Islet of Langerhans (tissue), 1 donor: ENCODE results near the gene RIMBP3C.
"Not testable (repeated sequence)": the region's sequence is repeated elsewhere in the genome, so short reads cannot be mapped to it uniquely, and the experiment has no call there.

Experiments
- FAIRE-seq: peaks from one replicate; lab custom pipeline; 2011; peaks lifted over from hg19 to GRCh38; lab: Jason Lieb, UNC

The RIMBP3C gene

DNA sequence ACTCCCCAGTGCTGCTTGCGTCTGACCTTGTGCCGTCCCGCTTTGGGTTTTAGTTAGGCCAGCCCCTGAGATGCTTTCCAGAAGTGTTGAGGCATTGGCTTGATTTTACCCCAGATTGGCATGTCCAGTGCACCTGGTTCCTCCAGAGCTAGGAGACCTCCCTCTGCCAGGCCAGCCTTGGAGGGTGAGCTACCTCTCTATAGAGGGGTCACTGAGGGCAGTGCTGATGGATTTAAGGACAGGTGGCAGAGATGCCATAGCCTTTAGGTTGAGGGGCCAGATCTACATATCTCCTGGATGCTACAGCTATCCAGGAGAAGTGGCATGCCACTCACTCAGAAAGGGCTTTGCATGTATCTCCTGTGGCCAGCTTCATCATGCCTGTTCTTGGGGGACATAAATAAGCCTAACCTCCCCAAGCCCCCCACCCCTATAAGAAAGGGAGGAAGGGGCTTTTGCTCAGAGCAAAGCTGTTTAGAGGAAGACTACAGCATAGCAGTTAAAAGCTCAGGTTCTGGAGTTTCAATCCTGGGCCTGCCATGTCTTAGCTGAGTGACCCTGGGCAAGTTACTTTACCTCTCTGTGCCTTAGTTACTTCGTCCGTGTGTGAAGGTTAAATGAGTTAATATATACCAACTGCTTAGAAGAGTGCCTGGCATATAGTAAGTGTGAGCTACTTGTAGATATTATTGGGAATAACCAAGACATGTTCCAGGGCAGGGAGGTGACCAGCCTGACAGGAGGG is 22.7 kb upstream of the RIMBP3C start:
- no peak for FAIRE-seq

DNA sequence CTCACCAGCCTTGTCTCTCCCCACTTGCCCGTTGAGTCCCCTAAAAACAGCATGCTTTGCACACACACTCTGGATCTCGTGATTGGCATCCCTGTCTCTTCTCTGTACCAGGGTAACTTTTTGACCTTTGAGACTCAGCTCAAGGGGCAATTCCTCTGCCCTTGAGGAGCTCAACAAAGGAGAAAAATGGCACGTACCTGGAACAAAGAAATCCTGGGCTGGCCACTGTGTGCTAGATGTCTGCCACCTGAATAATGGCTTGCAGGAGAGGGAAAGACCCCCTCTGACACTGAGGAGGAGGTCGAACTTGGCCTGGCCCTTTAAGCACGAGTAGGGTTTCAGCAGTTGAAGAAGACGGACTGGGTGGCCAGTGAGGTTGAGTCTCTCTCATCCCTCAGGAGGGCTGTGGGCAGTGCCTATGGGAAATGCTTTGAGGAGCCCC is 22.1 kb upstream of the RIMBP3C start:
- no peak for FAIRE-seq

DNA sequence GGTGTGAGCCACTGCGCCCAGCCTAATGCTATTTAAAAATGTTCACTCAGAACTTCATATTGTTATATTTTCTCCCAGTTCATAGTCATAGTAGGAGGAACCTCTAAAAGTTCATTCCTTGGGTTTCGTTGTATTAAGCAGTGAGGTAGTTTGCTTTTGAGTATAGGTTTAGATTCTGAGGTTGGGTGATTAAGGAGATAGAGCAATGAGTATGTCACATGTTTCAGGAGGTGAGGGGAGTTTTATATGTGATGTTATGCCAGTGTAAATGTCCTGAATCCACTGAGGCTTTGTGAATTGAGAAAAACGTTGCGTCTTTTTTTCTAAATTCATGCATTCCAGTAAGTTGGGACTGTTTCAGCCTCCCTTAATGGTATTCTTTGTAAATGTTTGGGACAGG is 20.4 kb upstream of the RIMBP3C start:
- FAIRE-seq: no peak

DNA sequence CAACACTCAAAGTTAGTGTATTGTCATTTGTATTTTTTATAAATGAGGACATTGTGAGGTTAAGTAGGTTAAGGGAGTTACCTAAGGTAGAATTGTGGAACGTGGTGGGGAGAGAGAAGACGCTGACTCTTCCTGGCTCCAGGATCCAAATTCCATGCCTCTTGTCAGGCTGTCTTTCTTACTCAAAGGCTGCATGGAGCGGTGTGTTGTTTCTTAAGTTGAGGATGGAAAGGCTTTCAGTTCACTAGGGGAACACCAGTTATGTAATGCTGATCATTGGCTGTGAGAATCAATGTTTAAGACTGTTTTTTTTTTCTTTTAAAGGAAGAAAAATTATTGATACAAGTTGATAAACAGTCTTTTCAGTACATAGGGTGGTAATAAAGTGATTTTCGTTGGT is 19.1 kb upstream of the RIMBP3C start:
- FAIRE-seq: no peak

DNA sequence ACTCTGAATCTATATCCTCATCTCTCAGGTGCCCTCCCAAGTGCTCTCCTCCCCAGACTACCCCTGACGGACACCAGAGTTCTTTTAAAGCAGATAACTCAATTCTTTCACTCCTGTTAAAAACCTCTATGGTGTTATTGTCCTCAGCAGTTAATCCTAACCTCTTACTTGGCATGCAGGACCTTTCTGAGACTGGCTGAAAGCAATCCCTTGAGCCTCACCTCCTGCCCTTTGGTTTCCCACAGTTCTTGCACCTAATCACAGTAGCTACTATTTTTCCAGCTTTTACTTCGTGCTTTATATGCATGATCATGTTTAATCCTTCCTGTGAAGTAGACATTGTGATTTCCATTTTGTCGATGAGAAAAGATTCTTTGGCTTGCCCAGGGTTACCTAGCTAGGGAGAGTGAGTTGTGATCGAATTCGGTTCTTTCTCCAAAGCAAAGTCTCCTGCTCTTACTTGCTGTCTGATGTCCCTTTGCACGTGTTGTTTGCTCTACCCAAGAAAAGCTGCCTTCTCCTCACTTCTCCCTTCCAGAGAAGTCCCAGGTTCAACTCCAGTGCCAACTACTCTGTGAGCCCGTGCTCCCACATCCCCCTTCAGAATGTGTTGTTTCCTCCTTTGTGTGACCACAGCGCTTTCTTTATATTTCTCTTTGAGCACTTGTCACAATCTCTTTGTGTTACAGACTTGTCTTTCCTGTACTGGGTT is 18.4 kb upstream of the RIMBP3C start:
- no peak for FAIRE-seq

DNA sequence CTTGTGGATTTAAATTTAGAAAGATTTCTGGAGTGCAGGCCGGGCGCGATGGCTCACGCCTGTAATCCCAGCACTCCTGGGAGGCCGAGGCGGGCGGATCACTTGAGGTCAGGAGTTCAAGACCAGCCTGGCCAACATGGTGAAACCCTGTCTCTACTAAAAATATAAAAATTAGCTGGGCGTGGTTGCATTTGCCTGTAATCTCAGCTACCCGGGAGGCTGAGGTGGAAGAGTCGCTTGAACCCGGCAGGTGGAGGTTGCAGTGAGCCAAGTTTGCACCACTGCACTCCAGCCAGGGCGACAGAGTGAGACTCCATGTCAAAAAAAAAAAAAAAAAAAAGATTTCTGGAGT is 17.8 kb upstream of the RIMBP3C start:
- not testable (repeated sequence) for FAIRE-seq

DNA sequence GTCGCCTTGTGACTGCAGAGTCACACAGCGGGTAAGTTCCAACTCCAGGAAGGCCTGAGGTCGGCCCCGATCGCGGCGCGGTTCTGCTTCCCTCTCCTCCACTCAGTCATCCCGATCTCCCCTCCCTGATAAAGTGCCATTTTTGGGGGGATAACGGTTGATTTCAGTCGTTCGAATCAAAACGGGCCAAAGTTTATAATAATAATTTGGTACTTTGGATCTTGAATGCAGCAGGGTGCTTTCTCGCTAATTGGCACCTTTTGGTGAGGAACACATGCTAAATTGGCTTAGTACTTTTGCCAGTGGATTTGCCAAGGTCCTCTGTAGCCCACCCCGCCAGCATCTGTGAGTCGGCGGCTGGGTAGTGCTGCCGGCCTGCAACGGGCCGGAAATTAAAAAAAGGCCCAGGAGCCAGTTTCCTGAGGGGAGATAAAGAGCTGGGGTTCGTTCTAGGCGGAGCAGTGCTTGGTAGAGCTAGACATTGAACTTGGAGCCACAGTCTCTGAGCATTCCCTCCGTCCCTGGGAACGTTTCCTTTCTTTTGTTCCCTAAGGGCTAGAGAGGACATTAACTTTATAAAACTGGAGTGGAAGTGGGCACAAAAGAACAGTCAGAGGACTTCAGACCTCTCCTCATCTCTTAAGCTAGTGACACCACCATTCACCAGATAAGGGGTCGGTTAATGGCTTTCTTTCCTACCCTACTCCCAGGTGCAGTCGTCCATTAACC is 17.2 kb upstream of the RIMBP3C start:
- no peak for FAIRE-seq

DNA sequence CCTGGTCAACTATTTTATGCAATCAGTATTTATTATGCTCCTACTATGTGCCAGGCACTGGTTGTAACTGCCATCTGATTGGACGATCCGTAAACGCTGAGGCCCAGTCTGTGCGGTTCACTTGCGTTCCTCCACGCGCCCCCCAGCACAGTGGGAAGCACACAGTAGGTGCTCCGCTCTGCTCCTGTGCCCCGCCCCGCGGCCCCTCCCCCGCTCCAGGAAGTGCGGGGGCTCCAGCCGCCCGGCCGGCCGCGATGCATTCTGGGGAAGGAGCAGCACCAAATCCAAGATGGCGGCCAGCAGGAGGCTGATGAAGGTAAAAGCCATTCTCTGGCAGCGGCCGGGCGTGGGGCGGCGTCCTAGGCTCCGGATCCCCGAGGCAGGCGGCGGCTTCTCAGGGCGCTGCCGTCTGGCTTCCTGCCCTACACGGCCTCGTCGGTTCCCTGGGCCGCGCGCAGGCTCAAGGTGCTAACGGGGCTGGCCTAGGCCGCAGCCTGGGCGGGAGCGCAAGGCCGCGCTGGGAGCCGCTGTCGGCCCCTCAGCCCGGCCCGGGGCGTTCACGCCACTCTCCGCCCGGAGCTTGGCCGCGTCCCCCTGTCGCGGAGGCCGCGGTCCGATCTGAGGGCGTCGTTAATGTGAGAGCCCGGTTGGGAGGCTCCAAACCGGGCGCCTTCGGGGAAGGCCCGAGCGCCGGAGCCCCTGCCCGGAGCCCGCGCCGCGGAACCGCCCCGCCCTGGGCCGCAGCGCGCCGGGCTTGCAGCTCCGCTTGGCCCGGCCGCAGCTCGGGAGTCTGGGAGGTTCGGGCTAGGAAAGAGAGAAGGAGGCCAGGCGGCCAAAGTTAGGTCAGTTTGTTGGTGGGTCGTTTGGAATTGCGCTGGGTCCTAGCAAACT is 16.4 kb upstream of the RIMBP3C start, which contains the start of gene UBE2L3:
Gene UBE2L3 (plus strand): TSS at position 259 of the 891 bp plus-strand sequence. CDS start 31 bp downstream, at position 290.
- FAIRE-seq: no peak

DNA sequence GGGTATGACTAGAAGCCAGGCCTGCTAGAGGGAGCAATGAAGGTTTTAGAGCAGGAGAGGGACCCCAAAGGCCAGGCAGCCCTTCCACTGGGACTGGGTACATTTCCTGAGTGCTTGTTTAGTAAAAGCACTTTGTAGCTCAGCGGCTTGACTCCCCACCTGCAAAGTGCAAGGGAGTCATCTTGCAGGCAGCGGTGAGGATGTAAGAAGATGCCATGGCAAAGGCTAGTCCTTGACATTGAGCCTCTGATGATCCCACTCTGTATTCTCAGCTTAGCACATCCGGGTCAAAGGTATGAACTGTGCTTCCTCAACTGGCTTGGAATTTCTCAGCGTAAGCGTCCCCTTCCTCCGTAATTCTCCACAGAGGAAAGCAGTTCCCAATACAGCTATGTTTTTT is 13.2 kb upstream of the RIMBP3C start:
- no peak for FAIRE-seq

DNA sequence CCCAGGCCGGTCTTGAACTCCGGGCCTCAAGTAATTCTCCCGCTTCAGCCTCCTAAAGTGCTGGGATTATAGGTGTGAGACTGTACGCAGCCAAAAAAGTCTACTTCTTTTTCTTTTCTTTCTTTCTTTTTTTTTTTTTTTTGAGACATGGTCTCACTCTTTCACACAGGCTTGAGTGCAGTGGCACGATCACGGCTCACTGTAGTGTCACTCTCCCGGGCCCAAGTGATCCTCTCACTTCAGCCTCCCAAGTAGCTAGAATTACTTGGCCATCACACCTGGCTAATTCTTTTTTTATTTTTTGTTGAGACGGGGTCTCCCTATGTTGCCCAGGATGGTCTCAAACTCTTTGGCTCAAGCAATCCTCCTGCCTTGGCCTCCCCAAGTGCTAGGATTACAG is 12.7 kb upstream of the RIMBP3C start:
- FAIRE-seq: no peak

DNA sequence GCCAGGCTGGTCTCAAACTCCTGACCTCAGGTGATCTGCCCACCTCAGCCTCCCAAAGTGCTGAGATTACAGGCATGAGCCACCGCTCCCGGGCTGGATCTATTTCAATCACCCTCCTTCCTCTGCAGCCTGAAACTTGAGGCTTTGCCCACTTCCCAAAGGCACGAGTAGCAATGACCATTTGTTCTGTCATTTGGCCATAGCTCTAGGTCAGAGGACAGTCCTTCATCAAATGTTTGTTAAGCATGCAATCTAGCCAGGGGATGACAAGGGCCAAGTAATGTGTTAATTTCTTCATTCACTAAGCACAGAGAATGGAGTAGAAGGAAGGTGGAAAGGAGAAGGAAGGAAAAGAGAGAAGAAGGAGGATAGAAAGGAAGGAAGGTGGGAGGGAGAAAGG is 9.4 kb upstream of the RIMBP3C start:
- not testable (repeated sequence) for FAIRE-seq

DNA sequence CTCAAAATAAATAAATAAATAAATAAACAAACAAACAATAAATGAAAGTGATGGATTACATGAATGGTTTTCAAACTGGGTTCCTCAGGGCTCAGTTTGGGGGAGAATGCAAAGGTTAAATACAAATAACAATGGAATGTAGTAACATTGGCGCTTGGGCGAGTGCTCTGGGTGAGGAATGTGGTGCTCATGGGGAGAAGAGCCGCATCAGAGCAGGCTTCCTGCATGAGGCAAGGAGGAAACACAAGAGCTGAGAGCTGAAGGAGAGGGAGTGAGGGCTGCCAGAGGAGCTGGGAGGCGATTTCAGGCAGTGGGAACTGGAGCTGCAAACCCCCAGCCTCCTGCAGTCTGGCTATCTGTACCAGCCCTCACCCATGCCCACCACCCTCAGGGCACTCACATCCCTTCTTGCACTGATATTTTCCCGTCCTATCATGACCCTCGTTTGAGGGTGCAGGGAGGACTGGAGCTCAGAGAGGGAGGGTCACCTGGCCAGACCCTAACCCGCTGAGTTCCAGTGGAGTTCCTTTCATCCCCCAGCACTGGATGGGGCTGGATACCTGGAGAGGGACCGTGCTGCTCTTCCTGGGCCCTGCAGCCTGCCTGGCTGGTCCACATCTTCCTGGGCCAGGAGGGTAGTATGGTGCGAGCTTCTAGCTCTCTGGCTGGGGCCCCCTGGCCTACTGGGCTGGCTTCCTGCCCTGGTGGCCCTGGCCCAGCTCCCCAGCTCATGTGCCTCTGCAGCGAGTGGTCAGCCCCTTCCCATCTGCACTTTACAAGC is 8.3 kb upstream of the RIMBP3C start:
- FAIRE-seq: not testable (repeated sequence)

DNA sequence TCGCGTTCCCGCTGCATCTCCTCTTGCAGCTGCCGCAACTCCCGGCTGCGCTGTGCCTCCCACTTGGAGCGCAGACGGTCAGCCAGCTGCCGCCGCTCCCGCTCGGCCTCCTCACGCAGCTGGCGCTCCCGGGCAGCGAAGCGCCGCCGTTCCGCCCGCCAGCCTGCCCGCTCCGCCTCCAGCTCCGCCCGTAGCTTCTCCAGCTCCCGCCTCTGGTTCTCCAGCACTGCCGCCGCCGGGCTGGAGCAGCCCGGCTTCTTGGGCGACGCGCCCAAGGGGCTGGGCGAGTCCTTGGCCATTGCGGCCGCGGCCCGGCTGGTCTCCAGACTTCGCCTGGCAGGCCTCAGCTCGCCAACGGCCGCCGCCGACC is 598 bp downstream of the RIMBP3C start:
- FAIRE-seq: not testable (repeated sequence)

DNA sequence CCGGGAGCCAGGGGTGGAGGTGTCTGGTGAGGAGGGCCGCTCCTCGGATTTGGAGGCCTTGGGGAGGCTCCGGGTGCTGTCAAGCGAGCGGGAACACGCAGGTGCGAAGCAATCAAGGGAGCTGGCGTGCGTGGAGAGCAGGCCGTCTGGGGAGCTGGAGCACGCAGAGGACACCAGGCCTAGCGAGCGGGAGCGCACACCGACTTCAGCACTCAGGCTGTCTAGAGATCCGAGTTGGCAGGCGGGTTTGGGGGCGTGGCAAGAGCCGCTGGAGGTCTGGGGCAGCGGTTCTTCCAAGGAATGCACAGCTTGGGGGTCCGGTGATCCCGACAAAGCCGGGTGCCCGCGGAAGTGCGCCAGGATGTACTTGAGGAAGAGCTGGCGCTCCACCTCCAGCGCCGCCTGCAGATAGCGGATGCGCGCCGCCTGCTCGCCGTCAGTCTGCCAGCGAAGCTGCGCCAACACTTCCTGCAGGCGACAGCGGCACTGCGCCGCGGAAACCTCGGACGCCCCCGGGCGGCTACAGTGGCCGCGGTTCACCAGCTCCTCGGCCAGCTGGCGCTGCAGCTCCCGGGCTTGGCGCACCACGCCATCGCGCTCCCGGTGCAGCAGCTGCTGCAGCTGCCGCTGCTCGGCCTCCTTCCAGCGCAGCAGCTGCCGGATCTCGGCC is 1.1 kb downstream of the RIMBP3C start:
- FAIRE-seq: not testable (repeated sequence)

DNA sequence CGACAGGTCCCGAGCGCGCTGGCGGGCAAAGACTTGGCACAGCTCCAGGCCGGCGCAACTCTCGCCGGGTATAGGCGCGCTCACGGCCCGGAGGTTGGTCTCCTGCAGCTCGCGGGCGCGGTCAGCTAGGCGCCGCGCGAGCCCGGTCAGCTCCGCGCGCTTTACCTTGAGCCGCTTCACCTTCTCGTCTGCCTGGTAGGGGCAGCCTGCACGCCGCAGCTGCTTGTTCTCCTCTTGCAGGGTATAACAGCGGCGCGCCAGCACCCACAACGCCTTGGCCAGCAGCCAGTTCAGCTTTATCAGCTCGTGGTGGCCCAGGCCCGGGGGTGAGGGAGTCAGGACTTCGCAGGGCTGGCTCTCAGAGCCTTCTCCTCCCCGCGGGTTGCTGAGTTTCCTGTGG is 1.7 kb downstream of the RIMBP3C start:
- FAIRE-seq: not testable (repeated sequence)

DNA sequence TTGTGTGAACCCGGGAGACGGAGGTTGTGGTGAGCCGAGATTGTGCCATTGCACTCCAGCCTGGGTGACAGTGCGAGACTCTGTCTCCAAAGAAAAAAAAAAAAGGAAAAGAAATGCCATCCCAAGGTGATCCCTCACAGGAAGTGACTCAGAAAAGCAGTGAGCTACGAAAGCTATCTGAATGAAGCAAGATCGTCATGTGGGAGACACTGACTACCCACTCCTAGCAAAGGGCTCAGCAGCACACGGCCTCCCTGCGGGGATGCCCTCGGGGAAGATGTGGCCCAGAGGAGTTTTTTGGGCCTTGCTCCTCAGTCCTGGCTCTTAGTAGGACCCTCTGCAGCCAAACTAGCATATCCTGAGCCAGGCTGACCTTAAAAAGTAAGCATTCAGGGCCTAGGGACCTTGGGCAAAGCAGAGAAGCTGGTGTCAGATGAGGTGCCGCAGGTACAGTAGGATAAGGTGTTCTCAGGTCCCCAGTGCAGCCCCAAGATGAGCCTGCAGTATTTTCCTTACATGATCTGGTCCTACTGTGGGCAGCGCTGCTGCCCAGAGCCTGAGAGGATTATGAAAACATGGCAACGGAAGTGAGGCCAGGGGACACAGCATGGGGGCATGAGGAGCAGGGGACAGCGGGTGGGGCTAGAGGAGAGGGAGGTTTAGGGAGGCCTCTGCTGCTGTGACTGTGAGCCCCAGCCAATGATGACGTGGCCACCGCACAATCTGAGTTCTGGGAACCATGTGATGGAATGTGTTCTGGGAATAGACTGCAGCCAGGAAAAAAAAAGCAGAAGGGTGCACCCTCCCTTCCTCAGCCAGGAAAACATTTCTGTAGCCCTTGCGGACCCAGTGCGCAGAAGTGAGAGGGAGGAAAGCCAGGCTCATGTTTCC is 6.6 kb downstream of the RIMBP3C start:
- not testable (repeated sequence) for FAIRE-seq

DNA sequence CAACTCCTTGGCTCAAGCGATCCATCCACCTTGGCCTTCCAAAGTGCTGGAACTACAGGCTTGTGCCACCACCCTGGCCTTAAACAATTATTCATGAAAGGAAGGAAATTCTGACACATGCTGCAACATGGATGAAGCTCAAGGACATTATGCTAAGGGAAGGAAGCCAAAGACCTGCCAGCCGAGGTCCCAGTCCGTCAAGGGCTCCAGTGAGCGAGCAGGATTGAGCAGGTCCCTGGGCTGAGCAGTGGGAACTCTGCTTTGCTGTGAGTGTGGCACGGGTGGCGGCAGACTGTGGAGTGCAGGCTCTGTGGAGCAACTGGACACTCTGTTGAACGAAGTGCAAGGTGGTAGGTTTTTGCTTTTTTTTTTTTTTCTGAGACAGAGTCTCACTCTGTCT is 11.4 kb downstream of the RIMBP3C start:
- FAIRE-seq: not testable (repeated sequence)

DNA sequence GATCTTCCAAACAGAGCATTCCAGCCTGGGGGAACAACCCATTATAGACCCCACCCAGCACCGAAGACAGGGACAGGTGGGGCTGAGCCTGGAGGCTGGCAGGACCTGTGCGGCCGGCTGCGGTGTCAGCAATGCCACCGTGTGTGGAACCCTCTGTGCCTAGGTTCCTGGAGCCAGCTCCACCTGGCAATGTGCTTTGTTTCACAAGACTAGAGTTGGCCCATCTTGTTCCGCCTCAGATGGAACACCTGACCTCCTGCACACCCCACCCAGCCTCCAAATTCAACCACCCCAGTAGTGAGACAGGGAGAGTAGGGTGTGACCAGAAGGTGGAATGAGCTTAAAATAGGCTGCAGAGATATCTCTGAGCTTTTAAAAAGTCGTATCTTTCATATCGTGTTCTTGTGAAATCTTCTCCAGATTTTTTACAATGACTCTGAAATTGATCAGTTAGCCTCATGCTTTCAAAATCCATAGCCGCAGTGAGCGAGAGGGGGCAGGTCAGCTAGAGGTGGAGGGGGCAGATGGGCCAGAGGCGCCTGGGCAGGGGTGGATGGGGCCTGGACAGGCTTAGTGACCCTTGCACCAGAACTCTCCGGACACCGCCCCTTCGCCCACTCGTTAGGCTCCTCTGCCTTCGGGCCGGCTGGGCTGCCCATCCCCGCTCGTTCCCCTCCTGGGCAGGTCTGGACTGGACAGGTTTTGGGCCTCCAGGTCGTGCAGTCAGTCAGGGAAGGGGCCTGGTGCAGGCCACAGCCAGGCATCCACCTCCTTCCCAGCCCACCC is 18.2 kb downstream of the RIMBP3C start:
- FAIRE-seq: not testable (repeated sequence)

DNA sequence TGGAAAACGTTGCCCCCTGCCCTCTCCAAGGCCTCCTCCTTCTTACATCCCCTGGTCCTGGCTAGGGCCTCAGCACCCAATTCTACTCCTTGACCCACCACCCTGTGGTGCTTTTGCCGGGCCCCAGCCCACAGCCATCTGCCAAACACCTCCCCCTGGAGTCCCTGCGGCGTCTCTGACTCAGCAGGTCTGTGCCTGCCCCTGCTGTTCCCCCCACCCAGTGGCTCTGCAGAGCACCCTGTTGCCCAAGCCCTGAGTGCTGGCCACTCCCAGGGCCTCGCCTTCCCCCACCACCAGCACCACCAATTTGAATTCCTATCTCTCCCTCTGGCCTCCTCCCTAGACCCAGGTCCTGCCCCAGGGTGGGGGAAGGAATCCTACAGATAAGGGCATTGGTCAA is 19.7 kb downstream of the RIMBP3C start:
- FAIRE-seq: not testable (repeated sequence)
